ENCODE results near the gene LRP5. TPM values are rescaled to one million over a fixed set of nuclear protein-coding genes. Genes with fewer than 3 reads are reported as not detected.
"Not testable (repeated sequence)": the region's sequence is repeated elsewhere in the genome, so short reads cannot be mapped to it uniquely, and the experiment has no call there.

LRP5 gene
- polyA plus RNA-seq, 4 donors = 39.7 to 122 (median 78.4) TPM

DNA sequence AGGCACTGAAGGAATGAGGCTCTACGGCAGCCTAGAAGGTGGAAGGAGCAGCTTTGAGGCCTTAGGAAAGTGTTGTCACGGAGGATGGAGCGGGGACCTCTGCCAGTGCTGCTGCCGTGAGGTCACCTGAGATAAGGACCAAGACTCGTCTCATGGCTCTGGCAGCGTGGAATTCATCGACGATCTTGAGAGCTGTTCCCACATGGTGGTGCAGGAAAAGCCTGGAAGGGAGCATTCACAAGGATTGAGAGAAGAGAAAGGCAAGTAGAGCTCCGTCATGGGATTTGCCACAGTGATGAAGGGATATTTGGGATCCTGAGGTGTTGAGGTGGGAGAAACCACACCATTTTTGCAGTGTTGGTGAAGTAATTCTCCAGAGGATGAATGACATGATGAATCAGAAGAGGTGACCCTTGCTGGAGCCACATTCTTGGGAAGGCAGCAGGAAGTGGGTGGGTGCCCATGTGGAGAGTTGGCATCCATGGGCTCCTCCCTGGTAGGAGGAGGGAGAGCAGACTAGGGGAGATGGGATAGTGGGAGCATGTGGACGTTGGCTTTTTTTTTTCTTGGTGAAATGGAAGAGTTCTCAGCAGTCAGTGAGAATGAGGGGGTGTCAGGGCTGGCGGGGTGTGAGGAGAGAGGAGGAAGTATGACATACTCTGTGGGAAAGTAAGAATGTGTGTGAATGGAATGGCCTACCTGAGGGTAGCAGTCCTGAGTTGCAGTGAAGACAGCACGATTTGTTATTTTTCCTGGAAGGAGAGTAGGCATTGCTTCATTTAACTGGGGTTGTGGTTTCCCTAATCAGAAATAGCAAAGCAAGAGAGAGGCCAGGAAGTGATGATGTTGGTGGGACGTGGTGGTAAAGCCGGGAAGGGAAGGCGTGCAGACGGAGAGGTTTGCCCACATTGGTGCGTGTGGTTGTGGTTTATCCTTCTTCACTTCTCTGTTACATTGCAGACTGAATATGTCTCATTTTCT, 159.3 kb downstream of the LRP5 start:
- H3K27me3 ChIP-seq (ENCODE audit: control insufficient read depth in 3 of 3, insufficient read depth in 3 of 3, low read length in 3 of 3) = no peaks in the 10 kb centered on the region
- FAIRE-seq (no peak), DNase-seq (peak in 1 of 2 donors; percentile 21)
- peaks cover 0 to 20% (median 0%) of the 10 kb centered on the region in 3 donors for H3K36me3 ChIP-seq (ENCODE audit: control insufficient read depth in 3 of 3, insufficient read depth in 2 of 3, low read depth in 1 of 3, low read length in 3 of 3)
- no peaks in the 10 kb centered on the region for H3K9me3 ChIP-seq (ENCODE audit: control insufficient read depth in 2 of 2, insufficient read depth in 1 of 2, low read depth in 1 of 2, low read length in 1 of 2)
- no peak overlapping the region for H3K4me3 ChIP-seq (ENCODE audit: low read depth in 1 of 3, low read length in 3 of 3)
- WGBS, 3 donors = 77 to 90% (median 77%) methylated on average over 17 of the region's 17 CpGs
- H3K4me1 ChIP-seq (ENCODE audit: control insufficient read depth in 3 of 3, insufficient read depth in 2 of 3, low read depth in 1 of 3, low read length in 2 of 3) = peaks cover 5 to 38% (median 15%) of the 10 kb centered on the region in 3 donors
- H3K27ac ChIP-seq (ENCODE audit: low read depth in 1 of 3, low read length in 2 of 3) = no peak overlapping the region

DNA sequence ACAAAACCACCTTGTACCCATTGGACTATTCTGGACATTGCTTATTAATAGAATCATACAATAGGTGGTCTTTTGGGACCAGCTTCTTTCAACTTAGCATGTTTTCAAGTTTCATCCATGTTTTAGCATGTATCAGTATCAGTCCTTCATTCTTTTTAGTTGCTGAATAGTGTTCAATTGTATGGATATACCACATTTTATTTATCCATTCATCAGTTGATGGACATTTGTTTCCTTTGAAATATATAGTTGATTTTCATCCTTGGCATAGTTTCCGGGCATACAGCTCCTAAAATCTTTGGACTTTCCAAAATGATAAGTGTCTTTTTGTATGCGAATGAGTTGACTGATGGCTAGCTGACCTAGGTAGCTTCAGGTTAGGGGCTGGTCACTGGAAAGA, 160.4 kb downstream of the LRP5 start:
- H3K27me3 ChIP-seq (ENCODE audit: control insufficient read depth in 3 of 3, insufficient read depth in 3 of 3, low read length in 3 of 3) = no peaks in the 10 kb centered on the region
- FAIRE-seq (no peak), DNase-seq (no peak)
- H3K36me3 ChIP-seq (ENCODE audit: control insufficient read depth in 3 of 3, insufficient read depth in 2 of 3, low read depth in 1 of 3, low read length in 3 of 3) = peaks cover 0 to 18% (median 0%) of the 10 kb centered on the region in 3 donors
- H3K4me1 ChIP-seq (ENCODE audit: control insufficient read depth in 3 of 3, insufficient read depth in 2 of 3, low read depth in 1 of 3, low read length in 2 of 3) = peaks cover 5 to 38% (median 12%) of the 10 kb centered on the region in 3 donors
- WGBS, 3 donors = 93 to 95% (median 94%) methylated on average over 2 of the region's 2 CpGs
- peaks cover 0 to 4% of the 10 kb centered on the region in 2 donors for H3K9me3 ChIP-seq (ENCODE audit: control insufficient read depth in 2 of 2, insufficient read depth in 1 of 2, low read depth in 1 of 2, low read length in 1 of 2)
- no peak overlapping the region for H3K27ac ChIP-seq (ENCODE audit: low read depth in 1 of 3, low read length in 2 of 3)
- no peak overlapping the region for H3K4me3 ChIP-seq (ENCODE audit: low read depth in 1 of 3, low read length in 3 of 3)

DNA sequence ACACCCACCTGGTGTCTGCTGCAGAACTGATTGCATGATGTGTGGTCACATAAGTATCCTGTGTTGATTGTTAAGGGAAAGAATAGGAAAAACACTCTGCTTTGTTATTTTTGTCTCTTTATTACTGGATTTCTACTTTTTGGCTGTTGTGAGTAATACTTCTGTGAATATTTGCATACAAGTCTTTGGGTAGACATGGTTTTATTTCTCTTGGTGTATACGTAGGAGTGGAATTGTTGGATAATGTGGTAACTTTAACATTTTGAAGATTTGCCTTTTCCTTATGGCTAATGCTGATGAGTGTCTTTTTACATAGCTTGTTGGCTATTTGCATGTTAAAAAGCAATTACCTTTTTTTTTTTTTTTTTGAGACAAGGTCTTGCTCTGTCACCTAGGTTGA, 161.3 kb downstream of the LRP5 start:
- WGBS, 3 donors = 79 to 90% (median 80%) methylated on average over 1 of the region's 1 CpG
- H3K4me1 ChIP-seq (ENCODE audit: control insufficient read depth in 3 of 3, insufficient read depth in 2 of 3, low read depth in 1 of 3, low read length in 2 of 3) = peaks cover 0 to 31% (median 7%) of the 10 kb centered on the region in 3 donors
- no peaks in the 10 kb centered on the region for H3K27me3 ChIP-seq (ENCODE audit: control insufficient read depth in 3 of 3, insufficient read depth in 3 of 3, low read length in 3 of 3)
- FAIRE-seq = no peak
- H3K27ac ChIP-seq (ENCODE audit: low read depth in 1 of 3, low read length in 2 of 3) = no peak overlapping the region
- H3K9me3 ChIP-seq (ENCODE audit: control insufficient read depth in 2 of 2, insufficient read depth in 1 of 2, low read depth in 1 of 2, low read length in 1 of 2) = peaks cover 0 to 4% of the 10 kb centered on the region in 2 donors
- no peak overlapping the region for H3K4me3 ChIP-seq (ENCODE audit: low read depth in 1 of 3, low read length in 3 of 3)
- peaks cover 0 to 24% (median 0%) of the 10 kb centered on the region in 3 donors for H3K36me3 ChIP-seq (ENCODE audit: control insufficient read depth in 3 of 3, insufficient read depth in 2 of 3, low read depth in 1 of 3, low read length in 3 of 3)
- DNase-seq = no peak

DNA sequence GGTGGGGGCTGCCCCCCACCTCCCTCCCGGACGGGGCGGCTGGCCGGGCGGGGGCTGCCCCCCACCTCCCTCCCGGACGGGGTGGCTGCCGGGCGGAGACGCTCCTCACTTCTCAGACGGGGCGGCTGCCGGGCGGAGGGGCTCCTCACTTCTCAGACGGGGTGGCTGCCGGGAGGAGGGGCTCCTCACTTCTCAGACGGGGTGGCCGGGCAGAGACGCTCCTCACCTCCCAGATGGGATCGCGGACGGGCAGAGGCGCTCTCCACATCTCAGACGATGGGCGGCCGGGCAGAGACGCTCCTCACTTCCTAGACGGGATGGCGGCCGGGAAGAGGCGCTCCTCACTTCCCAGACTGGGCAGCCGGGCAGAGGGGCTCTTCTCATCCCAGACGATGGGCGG, 163.2 kb downstream of the LRP5 start:
- DNase-seq; H3K4me3 ChIP-seq (ENCODE audit: low read depth in 1 of 3, low read length in 3 of 3); H3K27ac ChIP-seq (ENCODE audit: low read depth in 1 of 3, low read length in 2 of 3); FAIRE-seq; H3K27me3 ChIP-seq (ENCODE audit: control insufficient read depth in 3 of 3, insufficient read depth in 3 of 3, low read length in 3 of 3): not testable (repeated sequence)
- WGBS, 3 donors = 93 to 99% (median 96%) methylated on average over 13 to 34 of the region's 34 CpGs
- Histone ChIP-seq H3K4me1 (ENCODE audit: control insufficient read depth in 3 of 3, insufficient read depth in 2 of 3, low read depth in 1 of 3, low read length in 2 of 3) (peaks cover 0 to 20% (median 2%) of the 10 kb centered on the region in 3 donors), H3K36me3 (ENCODE audit: control insufficient read depth in 3 of 3, insufficient read depth in 2 of 3, low read depth in 1 of 3, low read length in 3 of 3) (peaks cover 0 to 25% (median 0%) of the 10 kb centered on the region in 3 donors), H3K9me3 (ENCODE audit: control insufficient read depth in 2 of 2, insufficient read depth in 1 of 2, low read depth in 1 of 2, low read length in 1 of 2) (peaks cover 0 to 11% of the 10 kb centered on the region in 2 donors)

DNA sequence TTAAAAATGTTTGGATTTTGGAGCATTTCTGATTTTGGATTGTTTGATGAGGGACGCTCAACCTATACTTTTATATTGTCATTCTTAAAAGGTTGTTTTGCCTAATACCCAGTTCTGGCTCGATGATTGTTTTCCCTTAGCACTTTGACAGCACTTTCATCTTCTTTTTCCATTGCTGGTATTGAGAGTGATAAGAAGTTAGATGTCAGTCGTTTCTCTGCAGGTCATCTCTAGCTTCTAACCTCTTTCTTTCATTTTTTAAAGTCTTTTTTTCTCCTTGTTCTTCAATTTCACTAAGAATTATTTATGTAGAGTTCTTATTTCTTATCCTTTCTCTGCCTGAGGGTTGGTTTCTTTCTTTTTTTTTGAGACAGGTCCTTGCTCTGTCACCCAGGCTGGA, 167.0 kb downstream of the LRP5 start:
- 77 to 89% (median 82%) methylated on average over 3 of the region's 3 CpGs for WGBS, 3 donors
- peaks cover 0 to 11% of the 10 kb centered on the region in 2 donors for H3K9me3 ChIP-seq (ENCODE audit: control insufficient read depth in 2 of 2, insufficient read depth in 1 of 2, low read depth in 1 of 2, low read length in 1 of 2)
- H3K4me3 ChIP-seq (ENCODE audit: low read depth in 1 of 3, low read length in 3 of 3) = no peak overlapping the region
- H3K27me3 ChIP-seq (ENCODE audit: control insufficient read depth in 3 of 3, insufficient read depth in 3 of 3, low read length in 3 of 3) = no peaks in the 10 kb centered on the region
- H3K36me3 ChIP-seq (ENCODE audit: control insufficient read depth in 3 of 3, insufficient read depth in 2 of 3, low read depth in 1 of 3, low read length in 3 of 3) = peaks cover 0 to 16% (median 0%) of the 10 kb centered on the region in 3 donors
- DNase-seq (no peak), FAIRE-seq (no peak)
- H3K27ac ChIP-seq (ENCODE audit: low read depth in 1 of 3, low read length in 2 of 3) = no peak overlapping the region
- peaks cover 0 to 5% (median 3%) of the 10 kb centered on the region in 3 donors for H3K4me1 ChIP-seq (ENCODE audit: control insufficient read depth in 3 of 3, insufficient read depth in 2 of 3, low read depth in 1 of 3, low read length in 2 of 3)

DNA sequence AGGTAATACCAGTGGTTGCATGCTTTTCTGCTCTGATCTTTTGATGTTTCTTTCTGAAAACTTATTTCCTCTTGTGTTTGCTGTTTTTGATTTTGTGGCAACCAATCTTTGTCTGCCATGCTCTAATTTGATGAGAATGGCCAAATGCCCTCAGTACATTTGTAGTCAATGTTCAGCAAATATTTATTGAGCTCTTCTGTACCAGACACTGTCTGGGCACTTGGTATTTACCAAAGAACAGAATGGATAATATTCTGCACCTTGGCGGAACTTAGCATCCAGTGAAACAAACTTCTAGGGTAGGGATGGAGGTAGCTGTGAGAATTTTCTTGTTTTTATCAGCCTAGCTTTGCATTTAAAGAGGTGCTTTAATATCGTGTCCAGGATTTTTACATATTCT, 167.8 kb downstream of the LRP5 start:
- no peak for DNase-seq
- Histone ChIP-seq H3K27me3 (ENCODE audit: control insufficient read depth in 3 of 3, insufficient read depth in 3 of 3, low read length in 3 of 3) (no peaks in the 10 kb centered on the region), H3K36me3 (ENCODE audit: control insufficient read depth in 3 of 3, insufficient read depth in 2 of 3, low read depth in 1 of 3, low read length in 3 of 3) (peaks cover 0 to 16% (median 0%) of the 10 kb centered on the region in 3 donors), H3K4me1 (ENCODE audit: control insufficient read depth in 3 of 3, insufficient read depth in 2 of 3, low read depth in 1 of 3, low read length in 2 of 3) (peaks cover 0 to 5% (median 3%) of the 10 kb centered on the region in 3 donors), H3K27ac (ENCODE audit: low read depth in 1 of 3, low read length in 2 of 3) (no peak overlapping the region), H3K9me3 (ENCODE audit: control insufficient read depth in 2 of 2, insufficient read depth in 1 of 2, low read depth in 1 of 2, low read length in 1 of 2) (peaks cover 0 to 11% of the 10 kb centered on the region in 2 donors), H3K4me3 (ENCODE audit: low read depth in 1 of 3, low read length in 3 of 3) (no peak overlapping the region)
- no peak for FAIRE-seq
- 77 to 90% (median 89%) methylated on average over 2 of the region's 2 CpGs for WGBS, 3 donors

DNA sequence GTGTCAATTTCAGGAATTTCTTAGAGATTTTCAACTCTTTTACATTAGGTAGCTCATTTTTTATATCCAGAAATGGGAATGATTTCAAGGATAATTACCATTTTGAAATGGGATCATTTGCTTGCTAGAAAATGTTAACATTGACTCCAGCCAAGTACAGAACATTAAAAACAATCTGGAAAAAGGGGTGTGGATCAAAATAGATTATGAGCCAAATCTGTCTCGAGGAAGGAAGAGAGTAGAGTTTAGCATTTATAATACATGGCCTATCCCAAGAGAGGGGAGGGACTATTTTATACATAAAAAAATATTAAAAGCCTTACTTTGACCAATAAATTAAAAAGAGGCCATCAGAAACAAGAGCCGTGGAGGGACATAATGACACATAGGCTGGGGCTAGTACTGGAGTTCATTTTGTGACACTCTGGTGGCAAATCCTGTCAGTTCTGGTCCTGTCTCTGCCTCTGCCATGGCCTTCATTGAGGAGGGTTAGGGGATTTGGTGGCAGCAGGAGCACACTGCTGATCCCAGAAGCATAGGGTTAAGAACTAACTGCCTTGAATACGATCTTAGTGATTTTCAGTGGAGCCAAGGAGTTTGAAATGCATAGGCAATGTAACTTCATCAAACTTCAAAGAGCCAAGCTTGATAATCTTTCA, 168.6 kb downstream of the LRP5 start:
- Histone ChIP-seq H3K9me3 (ENCODE audit: control insufficient read depth in 2 of 2, insufficient read depth in 1 of 2, low read depth in 1 of 2, low read length in 1 of 2) (peaks cover 0 to 16% of the 10 kb centered on the region in 2 donors), H3K4me3 (ENCODE audit: low read depth in 1 of 3, low read length in 3 of 3) (no peak overlapping the region), H3K4me1 (ENCODE audit: control insufficient read depth in 3 of 3, insufficient read depth in 2 of 3, low read depth in 1 of 3, low read length in 2 of 3) (peaks cover 0 to 5% (median 3%) of the 10 kb centered on the region in 3 donors), H3K27me3 (ENCODE audit: control insufficient read depth in 3 of 3, insufficient read depth in 3 of 3, low read length in 3 of 3) (no peaks in the 10 kb centered on the region), H3K36me3 (ENCODE audit: control insufficient read depth in 3 of 3, insufficient read depth in 2 of 3, low read depth in 1 of 3, low read length in 3 of 3) (peaks cover 0 to 20% (median 0%) of the 10 kb centered on the region in 3 donors), H3K27ac (ENCODE audit: low read depth in 1 of 3, low read length in 2 of 3) (peak overlapping the region in 1 of 3 donors; percentile 14)
- FAIRE-seq (no peak), DNase-seq (no peak)
- WGBS, 3 donors = 37 to 46% (median 45%) methylated on average over 3 of the region's 3 CpGs

DNA sequence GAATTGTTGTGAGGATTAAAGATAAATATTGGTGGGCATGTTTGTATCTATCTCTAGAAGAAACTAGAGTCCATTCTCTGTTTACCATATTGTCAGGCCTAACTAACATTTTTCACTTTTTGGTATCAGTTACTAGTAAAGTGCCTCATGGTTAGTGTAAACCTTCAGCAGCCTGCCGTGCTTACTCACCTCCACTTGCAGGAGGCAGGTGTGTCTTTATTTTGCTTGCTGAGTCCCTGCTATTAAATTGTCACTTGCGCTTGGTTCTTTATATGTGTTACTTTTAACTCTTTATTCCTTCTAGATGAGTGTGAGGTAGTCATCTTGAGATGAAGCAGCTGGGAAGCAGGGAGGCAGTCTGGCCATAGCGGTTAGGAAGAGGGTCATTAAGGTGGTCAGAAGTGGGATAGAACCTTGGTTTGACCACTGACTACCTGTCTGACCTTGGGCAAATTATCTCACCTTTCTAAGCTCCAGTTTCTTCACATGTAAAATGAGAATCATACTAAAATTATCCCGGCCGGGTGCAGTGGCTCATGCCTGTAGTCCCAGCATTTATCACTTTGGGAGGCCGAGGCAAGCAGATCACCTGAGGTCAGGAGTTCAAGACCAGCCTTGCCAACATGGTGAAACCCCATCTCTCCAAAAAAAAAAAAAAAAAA, 169.3 kb downstream of the LRP5 start:
- Histone ChIP-seq H3K4me3 (ENCODE audit: low read depth in 1 of 3, low read length in 3 of 3) (no peak overlapping the region), H3K36me3 (ENCODE audit: control insufficient read depth in 3 of 3, insufficient read depth in 2 of 3, low read depth in 1 of 3, low read length in 3 of 3) (peaks cover 0 to 20% (median 0%) of the 10 kb centered on the region in 3 donors), H3K27me3 (ENCODE audit: control insufficient read depth in 3 of 3, insufficient read depth in 3 of 3, low read length in 3 of 3) (no peaks in the 10 kb centered on the region), H3K4me1 (ENCODE audit: control insufficient read depth in 3 of 3, insufficient read depth in 2 of 3, low read depth in 1 of 3, low read length in 2 of 3) (peaks cover 0 to 5% (median 3%) of the 10 kb centered on the region in 3 donors), H3K27ac (ENCODE audit: low read depth in 1 of 3, low read length in 2 of 3) (no peak overlapping the region), H3K9me3 (ENCODE audit: control insufficient read depth in 2 of 2, insufficient read depth in 1 of 2, low read depth in 1 of 2, low read length in 1 of 2) (peaks cover 0 to 16% of the 10 kb centered on the region in 2 donors)
- WGBS, 3 donors = 54 to 75% (median 67%) methylated on average over 6 of the region's 6 CpGs
- FAIRE-seq (no peak), DNase-seq (no peak)
